GM19240 (cell line): ENCODE data around the gene FAT2.

Experiments
- DNase-seq: peaks from one replicate; pipeline ENCODE4 v3.0.0; 2011; ENCODE audit warnings: low spot score; ENCODE audit not compliant: insufficient read length

FAT2 gene

GRCh38 chr5:151557466-151557865 is 33.7 kb downstream of the FAT2 start:
- no peak for DNase-seq

GRCh38 chr5:151556806-151557205 is 34.3 kb downstream of the FAT2 start:
- no peak for DNase-seq

GRCh38 chr5:151555760-151556576 is 35.2 kb downstream of the FAT2 start:
- no peak for DNase-seq

- no peak for DNase-seq
Observed at GRCh38 chr5:151553695-151554094, 37.4 kb downstream of the FAT2 start.

GRCh38 chr5:151553130-151553670 is 37.9 kb downstream of the FAT2 start:
- DNase-seq = no peak

- DNase-seq = no peak
Observed at GRCh38 chr5:151551985-151552384, 39.1 kb downstream of the FAT2 start.

- DNase-seq = no peak
Observed at GRCh38 chr5:151550146-151550545, 41.0 kb downstream of the FAT2 start.

- no peak for DNase-seq
Observed at GRCh38 chr5:151549713-151550112, 41.4 kb downstream of the FAT2 start.

GRCh38 chr5:151547364-151547763 is 43.8 kb downstream of the FAT2 start:
- no peak for DNase-seq

GRCh38 chr5:151541571-151541970 is 49.6 kb downstream of the FAT2 start:
- no peak for DNase-seq
